ENCODE data around the gene CRISPLD2.

The CRISPLD2 gene, protein sequence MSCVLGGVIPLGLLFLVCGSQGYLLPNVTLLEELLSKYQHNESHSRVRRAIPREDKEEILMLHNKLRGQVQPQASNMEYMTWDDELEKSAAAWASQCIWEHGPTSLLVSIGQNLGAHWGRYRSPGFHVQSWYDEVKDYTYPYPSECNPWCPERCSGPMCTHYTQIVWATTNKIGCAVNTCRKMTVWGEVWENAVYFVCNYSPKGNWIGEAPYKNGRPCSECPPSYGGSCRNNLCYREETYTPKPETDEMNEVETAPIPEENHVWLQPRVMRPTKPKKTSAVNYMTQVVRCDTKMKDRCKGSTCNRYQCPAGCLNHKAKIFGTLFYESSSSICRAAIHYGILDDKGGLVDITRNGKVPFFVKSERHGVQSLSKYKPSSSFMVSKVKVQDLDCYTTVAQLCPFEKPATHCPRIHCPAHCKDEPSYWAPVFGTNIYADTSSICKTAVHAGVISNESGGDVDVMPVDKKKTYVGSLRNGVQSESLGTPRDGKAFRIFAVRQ

DNA sequence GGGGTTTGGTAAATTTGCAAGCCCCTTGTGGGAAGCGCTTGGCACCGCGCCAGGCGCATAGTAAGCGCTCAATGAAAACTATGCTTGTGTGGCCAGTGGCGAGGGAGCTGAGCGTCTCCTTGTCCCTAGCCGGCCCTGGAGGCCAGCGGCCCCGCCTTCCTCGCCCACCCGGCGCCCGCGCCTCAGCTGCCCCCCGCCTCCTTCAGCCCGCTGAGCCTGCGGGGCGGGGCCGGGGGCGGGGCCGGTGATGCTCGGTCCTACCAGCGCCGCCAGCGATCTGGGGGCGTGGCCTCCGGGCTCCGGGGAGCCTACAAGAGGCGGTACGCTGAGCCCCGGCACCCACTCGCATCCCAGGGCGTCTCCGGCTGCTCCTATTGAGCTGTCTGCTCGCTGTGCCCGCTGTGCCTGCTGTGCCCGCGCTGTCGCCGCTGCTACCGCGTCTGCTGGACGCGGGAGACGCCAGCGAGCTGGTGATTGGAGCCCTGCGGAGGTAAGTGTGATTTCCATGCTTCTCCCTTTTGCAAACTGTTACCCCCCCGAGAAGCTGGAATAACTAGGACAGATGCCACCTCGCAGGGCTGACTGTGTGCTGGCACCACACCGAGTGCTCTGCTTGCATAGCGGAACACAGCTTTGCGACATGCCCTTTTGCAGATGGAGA is at the start of gene CRISPLD2:
Gene CRISPLD2 (plus strand): TSS at position 342 of the 661 bp plus-strand sequence. CDS start 18,511 bp downstream, outside the sequence.
- CTCF ChIA-PET = interaction anchor here (1.2 to 1.6 kb wide), 2 partner anchors 19 to 105 kb away, joined by 3 to 5 read pairs; no protein-coding TSS in a partner anchor
- DNase-seq (ENCODE audit: extremely low spot score) = peak; percentile 82
- TF ChIP-seq, protein P1, sequence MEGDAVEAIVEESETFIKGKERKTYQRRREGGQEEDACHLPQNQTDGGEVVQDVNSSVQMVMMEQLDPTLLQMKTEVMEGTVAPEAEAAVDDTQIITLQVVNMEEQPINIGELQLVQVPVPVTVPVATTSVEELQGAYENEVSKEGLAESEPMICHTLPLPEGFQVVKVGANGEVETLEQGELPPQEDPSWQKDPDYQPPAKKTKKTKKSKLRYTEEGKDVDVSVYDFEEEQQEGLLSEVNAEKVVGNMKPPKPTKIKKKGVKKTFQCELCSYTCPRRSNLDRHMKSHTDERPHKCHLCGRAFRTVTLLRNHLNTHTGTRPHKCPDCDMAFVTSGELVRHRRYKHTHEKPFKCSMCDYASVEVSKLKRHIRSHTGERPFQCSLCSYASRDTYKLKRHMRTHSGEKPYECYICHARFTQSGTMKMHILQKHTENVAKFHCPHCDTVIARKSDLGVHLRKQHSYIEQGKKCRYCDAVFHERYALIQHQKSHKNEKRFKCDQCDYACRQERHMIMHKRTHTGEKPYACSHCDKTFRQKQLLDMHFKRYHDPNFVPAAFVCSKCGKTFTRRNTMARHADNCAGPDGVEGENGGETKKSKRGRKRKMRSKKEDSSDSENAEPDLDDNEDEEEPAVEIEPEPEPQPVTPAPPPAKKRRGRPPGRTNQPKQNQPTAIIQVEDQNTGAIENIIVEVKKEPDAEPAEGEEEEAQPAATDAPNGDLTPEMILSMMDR (IDR thresholded peaks at IDR 0.05; ENCODE audit: control extremely low read depth, extremely low read depth, low read depth, missing control alignments) = no peak
- POLR2A ChIA-PET = no interaction called here

DNA sequence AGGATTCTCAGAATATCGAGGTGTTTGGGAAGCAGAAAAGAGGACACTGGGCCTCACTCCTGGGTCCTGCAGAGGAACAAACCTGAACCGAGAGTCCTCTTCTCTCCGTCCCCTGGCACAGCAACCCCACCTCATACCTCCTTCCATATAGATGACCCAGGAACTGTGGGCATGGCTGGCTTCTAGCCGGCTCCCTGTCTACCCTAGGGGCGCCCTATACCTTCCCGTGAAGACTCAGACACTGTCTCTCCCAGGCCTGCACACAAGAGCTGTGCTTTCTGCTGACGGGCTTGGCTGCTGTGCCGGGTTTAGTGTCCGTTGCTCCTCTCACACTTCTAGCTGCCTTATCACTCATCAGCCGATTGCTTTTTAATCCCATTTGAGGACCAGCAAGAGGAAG is 46.5 kb upstream of the CRISPLD2 start:
- TF ChIP-seq, protein P1 (IDR thresholded peaks at IDR 0.05; ENCODE audit: control extremely low read depth, extremely low read depth, low read depth, missing control alignments) = no peak
- POLR2A ChIA-PET = no interaction called here
- CTCF ChIA-PET = interaction anchor here (1.3 to 3.7 kb wide), 3 partner anchors 13 to 47 kb away, joined by 3 to 20 read pairs (median 3); no protein-coding TSS in a partner anchor
- DNase-seq (ENCODE audit: extremely low spot score) = no peak

DNA sequence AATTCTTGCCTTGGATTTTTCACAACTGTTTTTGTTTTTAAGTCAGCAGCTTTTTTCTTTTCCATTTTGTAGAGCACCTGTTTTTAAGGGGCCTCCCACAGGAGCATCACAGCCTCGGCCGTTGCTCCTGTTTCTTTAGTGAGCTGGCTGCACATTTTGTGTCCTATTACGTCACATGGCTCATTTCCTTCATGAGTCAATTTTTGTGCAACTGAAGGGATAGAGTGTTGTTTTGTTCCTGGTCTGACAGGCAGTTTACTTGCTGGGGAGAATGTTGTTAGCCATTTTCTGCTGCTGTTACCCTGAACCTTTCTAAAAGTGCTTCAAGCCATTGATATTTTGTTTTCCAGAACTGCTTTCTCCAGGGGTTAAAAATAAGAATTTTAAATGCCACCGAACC is 45.0 kb upstream of the CRISPLD2 start:
- TF ChIP-seq, protein P1 (IDR thresholded peaks at IDR 0.05; ENCODE audit: control extremely low read depth, extremely low read depth, low read depth, missing control alignments) = no peak
- ChIA-PET CTCF (no interaction called here), POLR2A (no interaction called here)
- no peak for DNase-seq (ENCODE audit: extremely low spot score)

DNA sequence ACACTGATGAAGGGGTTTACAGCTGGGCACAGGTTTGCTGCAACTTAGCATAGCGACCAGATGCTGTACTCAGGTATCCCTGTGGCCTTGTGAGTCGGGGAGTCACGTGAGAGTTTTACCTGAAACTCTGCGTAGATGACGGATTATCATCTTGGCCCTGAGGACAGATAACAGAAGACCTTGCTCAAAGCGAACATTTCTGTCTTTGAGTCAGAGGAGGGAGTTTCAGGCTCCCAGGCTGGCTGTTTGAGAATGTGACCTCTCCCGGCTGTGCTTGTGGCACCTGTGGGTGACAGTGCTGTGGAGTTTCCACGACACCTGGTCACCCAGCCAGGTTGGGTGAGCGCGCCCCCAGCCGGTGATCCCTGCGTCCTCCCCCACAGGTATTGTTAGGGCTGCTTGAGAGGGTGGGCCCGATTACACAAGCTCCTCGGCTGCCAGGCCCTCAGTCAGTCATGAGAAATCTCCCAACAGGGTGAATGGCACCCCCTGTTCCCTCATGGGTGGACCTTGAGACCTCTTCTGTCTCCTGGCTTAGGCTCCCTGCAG is 44.4 kb upstream of the CRISPLD2 start:
- TF ChIP-seq, protein P1 (IDR thresholded peaks at IDR 0.05; ENCODE audit: control extremely low read depth, extremely low read depth, low read depth, missing control alignments) = no peak
- ChIA-PET CTCF (no interaction called here), POLR2A (no interaction called here)

DNA sequence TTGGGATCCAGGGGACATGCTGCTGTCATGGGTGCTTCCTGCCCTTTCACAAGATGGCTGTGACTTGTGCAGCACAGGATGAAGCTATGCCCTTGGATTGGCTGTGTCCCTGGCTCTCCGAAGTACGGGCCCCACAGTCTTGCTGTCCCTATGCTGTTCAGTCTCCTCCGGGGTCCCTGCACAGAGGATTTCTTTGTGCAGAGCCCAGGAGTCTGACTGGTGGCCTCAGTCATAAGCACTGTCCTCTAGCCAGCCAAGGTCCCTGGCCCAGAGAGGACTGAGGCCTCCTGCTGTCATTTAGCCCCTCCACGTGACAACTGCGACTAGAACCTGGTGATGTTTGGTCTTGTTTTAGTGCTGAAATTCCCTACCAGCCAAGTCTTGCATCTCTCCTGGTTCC is 42.4 kb upstream of the CRISPLD2 start:
- ChIA-PET CTCF (interaction anchor here (0.9 kb wide), 1 partner anchor 38 kb away, joined by 3 read pairs; no protein-coding TSS in a partner anchor), POLR2A (no interaction called here)
- DNase-seq (ENCODE audit: extremely low spot score) = no peak
- TF ChIP-seq, protein P1 (IDR thresholded peaks at IDR 0.05; ENCODE audit: control extremely low read depth, extremely low read depth, low read depth, missing control alignments) = no peak

More for the DNA sequence above, 44.4 kb upstream of the CRISPLD2 start:
- DNase-seq (ENCODE audit: extremely low spot score) = no peak

DNA sequence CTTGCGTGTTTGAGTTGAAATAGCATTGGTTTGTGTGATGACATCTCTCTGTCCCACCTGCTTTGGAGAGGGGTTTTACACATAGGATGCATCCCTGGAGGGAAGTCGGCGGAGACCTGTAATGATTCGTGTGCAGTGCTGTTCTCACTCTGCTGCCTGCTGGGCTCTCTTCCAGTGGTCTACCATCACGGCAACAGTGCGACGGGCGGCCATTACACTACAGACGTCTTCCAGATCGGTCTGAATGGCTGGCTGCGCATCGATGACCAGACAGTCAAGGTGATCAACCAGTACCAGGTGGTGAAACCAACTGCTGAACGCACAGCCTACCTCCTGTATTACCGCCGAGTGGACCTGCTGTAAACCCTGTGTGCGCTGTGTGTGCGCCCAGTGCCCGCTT is 41.1 kb upstream of the CRISPLD2 start:
- no peak for DNase-seq (ENCODE audit: extremely low spot score)
- ChIA-PET POLR2A (no interaction called here), CTCF (no interaction called here)
- TF ChIP-seq, protein P1 (IDR thresholded peaks at IDR 0.05; ENCODE audit: control extremely low read depth, extremely low read depth, low read depth, missing control alignments) = no peak

All from GM10248 (cell line).